Calu3 (cell line): Measurements from ENCODE around the gene DHTKD1. TPM values are rescaled to one million over a fixed set of nuclear protein-coding genes. Genes with fewer than 3 reads are reported as not detected.
"Not testable (repeated sequence)": the region's sequence is repeated elsewhere in the genome, so short reads cannot be mapped to it uniquely, and the experiment has no call there.

Experiments used
- BruUV-seq: library from RNA; stranded (reverse); fragments of 400-500 nt; replicated peaks from 2 replicates; lab custom pipeline; 2021; lab: Mats Ljungman, UMichigan
- CTCF ChIA-PET: fragments of 300-600 bp; sonication (Branson Sonifier 250); formaldehyde crosslinking; loops from one replicate; lab custom pipeline; 2022; ENCODE audit warnings: antibody characterized with exemption; lab: Charles Lee
- DNase-seq: peaks from one replicate; pipeline ENCODE4 v3.0.0; 2022
- H3K27ac Mint-ChIP-seq: one replicate; pipeline ENCODE4 v1.8.0; 2022; ENCODE audit warnings: mixed read lengths; ENCODE audit not compliant: unreplicated experiment
- H3K27me3 Mint-ChIP-seq: one replicate; pipeline ENCODE4 v1.8.0; 2022; ENCODE audit warnings: mixed read lengths; ENCODE audit not compliant: unreplicated experiment
- H3K36me3 Mint-ChIP-seq: one replicate; pipeline ENCODE4 v1.8.0; 2022; ENCODE audit warnings: mild to moderate bottlenecking, moderate library complexity, mixed read lengths; ENCODE audit not compliant: insufficient read depth, unreplicated experiment
- H3K4me1 Mint-ChIP-seq: one replicate; pipeline ENCODE4 v1.8.0; 2022; ENCODE audit warnings: mild to moderate bottlenecking, low read depth, mixed read lengths; ENCODE audit not compliant: unreplicated experiment
- H3K4me3 Mint-ChIP-seq: one replicate; pipeline ENCODE4 v1.8.0; 2022; ENCODE audit warnings: mild to moderate bottlenecking, low read depth, moderate library complexity, mixed read lengths; ENCODE audit not compliant: unreplicated experiment
- H3K9me3 Mint-ChIP-seq: one replicate; pipeline ENCODE4 v1.8.0; 2022; ENCODE audit warnings: low read depth, mixed read lengths; ENCODE audit not compliant: unreplicated experiment
- intact Hi-C: fragments of 100-400 bp; cut with micrococcal nuclease; formaldehyde crosslinking; loops from one replicate; pipeline ENCODE4 v1.10.0; 2022; ENCODE audit not compliant: unreplicated experiment
- total RNA-seq: library from RNA; stranded (reverse); gene quantifications from 2 replicates; pipeline ENCODE4 v1.2.3, GENCODE V29; 2022
- TF ChIP-seq, protein P1 (sequence below): fragments of 200-600 bp; IDR thresholded peaks from one replicate; pipeline ENCODE4 v1.8.0; 2022; ENCODE audit warnings: antibody characterized with exemption; ENCODE audit not compliant: unreplicated experiment

Gene DHTKD1
- total RNA-seq, 1 experiment from 2014 or later = 29.4 TPM

DNA sequence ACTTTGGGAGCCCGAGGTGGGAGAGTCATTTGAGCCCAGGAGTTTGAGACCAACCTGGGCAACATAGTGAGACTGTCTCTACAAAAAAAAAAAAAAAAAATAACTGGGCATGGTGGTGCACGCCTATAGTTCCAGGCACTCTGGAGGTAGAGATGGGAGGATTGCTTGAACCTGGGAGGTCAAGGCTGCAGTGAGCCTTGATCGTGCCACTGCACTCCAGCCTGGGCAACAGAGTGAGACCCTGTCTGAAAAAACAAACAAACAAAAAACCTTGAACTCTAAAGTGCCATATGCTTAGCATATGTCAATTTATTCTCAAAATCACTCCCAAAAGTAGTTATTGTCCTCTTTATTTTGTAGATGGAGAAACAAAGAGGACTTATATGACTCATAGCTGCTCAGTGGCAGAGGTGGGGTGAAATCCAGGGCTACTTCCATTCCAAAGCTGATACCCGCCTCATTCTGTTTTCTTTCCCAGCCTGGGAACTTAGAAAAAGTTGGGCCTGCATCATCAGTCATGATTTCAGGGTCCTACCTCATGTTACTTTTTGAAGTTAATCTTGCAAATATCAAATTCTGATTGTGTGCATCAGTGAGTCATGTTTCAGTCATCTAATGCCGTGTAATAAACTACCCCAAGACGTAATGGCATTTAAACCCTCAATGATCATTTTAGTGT lies 13.3 kb downstream of the DHTKD1 start:
- Mint-ChIP-seq H3K4me3 (no peak overlapping the region), H3K27me3 (no peaks in the 10 kb centered on the region), H3K27ac (no peak overlapping the region), H3K9me3 (no peaks in the 10 kb centered on the region), H3K4me1 (no peaks in the 10 kb centered on the region), H3K36me3 (peaks cover 7% of the 10 kb centered on the region)
- no peak for DNase-seq
- CTCF ChIA-PET = no interaction called here
- TF ChIP-seq, protein P1, sequence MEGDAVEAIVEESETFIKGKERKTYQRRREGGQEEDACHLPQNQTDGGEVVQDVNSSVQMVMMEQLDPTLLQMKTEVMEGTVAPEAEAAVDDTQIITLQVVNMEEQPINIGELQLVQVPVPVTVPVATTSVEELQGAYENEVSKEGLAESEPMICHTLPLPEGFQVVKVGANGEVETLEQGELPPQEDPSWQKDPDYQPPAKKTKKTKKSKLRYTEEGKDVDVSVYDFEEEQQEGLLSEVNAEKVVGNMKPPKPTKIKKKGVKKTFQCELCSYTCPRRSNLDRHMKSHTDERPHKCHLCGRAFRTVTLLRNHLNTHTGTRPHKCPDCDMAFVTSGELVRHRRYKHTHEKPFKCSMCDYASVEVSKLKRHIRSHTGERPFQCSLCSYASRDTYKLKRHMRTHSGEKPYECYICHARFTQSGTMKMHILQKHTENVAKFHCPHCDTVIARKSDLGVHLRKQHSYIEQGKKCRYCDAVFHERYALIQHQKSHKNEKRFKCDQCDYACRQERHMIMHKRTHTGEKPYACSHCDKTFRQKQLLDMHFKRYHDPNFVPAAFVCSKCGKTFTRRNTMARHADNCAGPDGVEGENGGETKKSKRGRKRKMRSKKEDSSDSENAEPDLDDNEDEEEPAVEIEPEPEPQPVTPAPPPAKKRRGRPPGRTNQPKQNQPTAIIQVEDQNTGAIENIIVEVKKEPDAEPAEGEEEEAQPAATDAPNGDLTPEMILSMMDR = no peak
- intact Hi-C loops = no loop called here
- BruUV-seq = no TSS peak

DNA sequence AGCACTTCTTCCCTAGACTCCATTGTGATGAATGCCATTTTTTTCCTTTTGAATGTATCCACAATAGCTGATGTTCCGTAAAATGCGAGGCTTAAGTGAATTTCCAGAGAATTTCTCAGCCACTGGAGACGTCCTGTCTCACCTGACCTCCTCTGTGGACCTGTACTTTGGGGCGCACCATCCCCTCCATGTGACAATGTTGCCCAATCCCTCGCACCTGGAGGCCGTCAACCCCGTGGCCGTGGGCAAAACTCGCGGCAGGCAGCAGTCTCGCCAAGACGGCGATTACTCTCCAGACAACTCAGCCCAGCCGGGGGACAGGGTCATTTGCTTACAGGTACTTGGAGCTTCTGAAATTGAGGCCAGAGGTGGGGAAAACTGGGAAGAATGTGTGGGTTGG lies 20.2 kb downstream of the DHTKD1 start:
- H3K9me3 Mint-ChIP-seq = no peaks in the 10 kb centered on the region
- H3K36me3 Mint-ChIP-seq = peaks cover 21% of the 10 kb centered on the region
- H3K27ac Mint-ChIP-seq = no peak overlapping the region
- TF ChIP-seq, protein P1 = no peak
- DNase-seq = no peak
- CTCF ChIA-PET = no interaction called here
- no peaks in the 10 kb centered on the region for H3K27me3 Mint-ChIP-seq
- no TSS peak for BruUV-seq
- no peak overlapping the region for H3K4me3 Mint-ChIP-seq
- intact Hi-C loops = no loop called here
- no peaks in the 10 kb centered on the region for H3K4me1 Mint-ChIP-seq

DNA sequence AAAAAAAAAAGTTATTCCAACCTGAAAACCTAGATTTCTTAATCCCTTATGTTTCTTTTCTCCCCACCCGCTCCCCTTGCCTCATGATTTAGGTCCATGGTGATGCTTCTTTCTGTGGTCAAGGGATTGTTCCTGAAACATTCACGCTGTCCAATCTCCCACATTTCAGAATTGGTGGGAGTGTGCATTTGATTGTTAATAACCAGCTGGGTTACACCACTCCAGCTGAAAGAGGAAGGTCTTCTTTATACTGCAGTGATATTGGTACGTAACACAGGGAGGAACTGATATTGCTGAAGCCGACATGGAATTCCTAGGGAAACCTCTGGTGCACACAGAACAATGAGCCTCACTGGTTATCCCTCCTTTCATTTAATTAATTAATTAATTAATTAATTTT lies 22.7 kb downstream of the DHTKD1 start:
- Mint-ChIP-seq H3K4me3 (no peak overlapping the region), H3K36me3 (peaks cover 21% of the 10 kb centered on the region), H3K4me1 (no peaks in the 10 kb centered on the region), H3K27ac (no peak overlapping the region), H3K9me3 (no peaks in the 10 kb centered on the region), H3K27me3 (no peaks in the 10 kb centered on the region)
- no TSS peak for BruUV-seq
- CTCF ChIA-PET = interaction anchor here (0.7 kb wide), 1 partner anchor 1461 kb away, joined by 4 read pairs; no protein-coding TSS in a partner anchor
- no peak for DNase-seq
- intact Hi-C loops = no loop called here
- TF ChIP-seq, protein P1 = no peak

DNA sequence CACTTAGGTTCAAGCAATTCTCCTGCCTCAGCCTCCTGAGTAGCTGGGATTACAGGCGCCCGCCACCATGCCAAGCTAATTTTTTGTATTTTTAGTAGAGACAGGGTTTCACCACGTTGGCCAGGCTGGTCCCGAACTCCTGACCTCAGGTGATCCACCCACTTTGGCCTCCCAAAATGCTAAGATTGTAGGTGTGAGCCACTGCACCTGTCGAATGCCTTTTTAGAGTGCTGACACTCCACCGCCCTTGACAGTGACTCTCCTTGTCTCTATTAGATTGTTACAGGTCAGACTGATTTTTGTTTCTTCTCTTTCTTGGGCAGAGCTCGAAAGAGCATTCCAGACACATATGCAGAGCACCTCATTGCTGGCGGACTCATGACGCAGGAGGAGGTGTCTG lies 28.6 kb downstream of the DHTKD1 start:
- H3K4me1 Mint-ChIP-seq, H3K4me3 Mint-ChIP-seq, intact Hi-C loops, H3K27ac Mint-ChIP-seq, BruUV-seq, CTCF ChIA-PET, H3K27me3 Mint-ChIP-seq, H3K9me3 Mint-ChIP-seq, DNase-seq: not testable (repeated sequence)
- peaks cover 14% of the 10 kb centered on the region for H3K36me3 Mint-ChIP-seq

DNA sequence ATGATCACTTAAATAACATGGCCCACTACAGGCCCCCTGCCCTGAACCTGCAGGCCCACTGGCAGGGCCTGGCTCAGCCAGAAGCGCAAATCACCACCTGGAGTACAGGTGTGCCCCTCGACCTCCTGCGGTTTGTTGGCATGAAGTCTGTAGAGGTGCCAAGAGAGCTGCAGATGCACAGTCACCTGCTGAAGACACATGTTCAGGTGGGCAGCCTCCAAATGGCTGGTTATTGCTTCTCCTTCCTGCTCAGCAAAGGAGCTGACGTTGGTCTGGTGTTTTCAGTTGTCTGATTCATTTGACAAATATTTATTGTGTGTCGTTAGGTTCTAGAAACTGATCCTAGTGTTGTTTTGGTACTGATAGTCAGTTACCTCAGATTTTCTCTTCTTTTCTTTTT lies 29.0 kb downstream of the DHTKD1 start:
- H3K36me3 Mint-ChIP-seq = peaks cover 14% of the 10 kb centered on the region
- CTCF ChIA-PET = no interaction called here
- H3K4me3 Mint-ChIP-seq = no peak overlapping the region
- no peaks in the 10 kb centered on the region for H3K4me1 Mint-ChIP-seq
- TF ChIP-seq, protein P1 = no peak
- no peak for DNase-seq
- no peaks in the 10 kb centered on the region for H3K9me3 Mint-ChIP-seq
- H3K27me3 Mint-ChIP-seq = no peaks in the 10 kb centered on the region
- BruUV-seq = no TSS peak
- intact Hi-C loops = no loop called here
- no peak overlapping the region for H3K27ac Mint-ChIP-seq
